Aorta (tissue), 5 donors: ENCODE data around the gene PTTG1. TPM values are rescaled to one million over a fixed set of nuclear protein-coding genes. Genes with fewer than 3 reads are reported as not detected.

ENCODE experiments used
- ATAC-seq: fragments of 200-7000 bp; cut with Tn5 transposase; one replicate; pipeline ENCODE4 v1.9.1; 2022; ENCODE audit warnings: moderate library complexity; ENCODE audit not compliant: low FRiP score
- DNase-seq, 2 donors: peaks; one replicate each; pipeline ENCODE4 v3.0.0-alpha.2; 2020
- H3K27ac ChIP-seq, 2 donors: one replicate each; pipeline ENCODE4 v1.5.1; 2013; ENCODE audit warnings: low read length in 2 of 2, mild to moderate bottlenecking in 2 of 2, moderate library complexity in 2 of 2, control low read depth in 1 of 2, inconsistent platforms in 1 of 2, low read depth in 1 of 2
- H3K27me3 ChIP-seq, 2 donors: one replicate each; pipeline ENCODE4 v1.6.1; 2013; ENCODE audit warnings: control low read depth in 1 of 2, low read length in 1 of 2, mild to moderate bottlenecking in 1 of 2, moderate library complexity in 1 of 2; ENCODE audit not compliant: insufficient read depth in 2 of 2, control insufficient read depth in 1 of 2
- H3K36me3 ChIP-seq, 2 donors: one replicate each; pipeline ENCODE4 v1.6.1; 2013; ENCODE audit warnings: control low read depth in 1 of 2, low read length in 1 of 2, mild to moderate bottlenecking in 1 of 2; ENCODE audit not compliant: insufficient read depth in 2 of 2, control insufficient read depth in 1 of 2
- H3K4me1 ChIP-seq, 2 donors: one replicate each; pipeline ENCODE4 v1.6.1; 2013; ENCODE audit warnings: low read length in 2 of 2, control low read depth in 1 of 2, mild to moderate bottlenecking in 1 of 2, moderate library complexity in 1 of 2; ENCODE audit not compliant: insufficient read depth in 2 of 2, control insufficient read depth in 1 of 2
- H3K4me3 ChIP-seq, 2 donors: one replicate each; pipeline ENCODE4 v1.5.1; 2013; ENCODE audit warnings: low read length in 2 of 2, control low read depth in 1 of 2, mild to moderate bottlenecking in 1 of 2
- H3K9me3 ChIP-seq: one replicate; pipeline ENCODE4 v1.6.1; 2013; ENCODE audit warnings: mild to moderate bottlenecking, low read length; ENCODE audit not compliant: control insufficient read depth
- whole genome bisulfite sequencing, 2 donors: extraction: QIAGEN DNeasy Blood & Tissue Kit; methylation state at CpG; one replicate each; pipeline ENCODE4 v1.1.7; 2013; 5-methylcytosine and 5-hydroxymethylcytosine counted together
- intact Hi-C, 2 donors: fragments of 100-400 bp; cut with DNase I; formaldehyde crosslinking; loops; one replicate each; pipeline versions ENCODE4 v1.14.2 to v1.15.0; 2022
- polyA plus RNA-seq, 2 donors: library from polyadenylated mRNA; stranded (reverse); fragments of 200-250 nt; gene quantifications; one replicate each; pipeline ENCODE4 v1.2.3, GENCODE V29; 2013
- total RNA-seq, 2 donors: library from RNA; stranded (reverse); fragmentation: NEBNext Ultra II Directional; extraction: Animal tissue kit (Norgen Biotek cat#: 25700); gene quantifications; one replicate each; pipeline ENCODE4 v1.2.1, GENCODE V29; 2021
- donor health status: healthy with polysubstance abuse.
- donor health status: Bipolar disorder and iron deficiency.
- donor health status: DM: no; HTN: no; CAD: no.
- donor health status: DM: no; HTN: no; CAD: no.
- donor health status: DM: yes; HTN: yes; CAD: no.

PTTG1 gene
- total and polyA plus RNA-seq, 4 donors: 3.0 to 18.7 (median 5.0) TPM

DNA sequence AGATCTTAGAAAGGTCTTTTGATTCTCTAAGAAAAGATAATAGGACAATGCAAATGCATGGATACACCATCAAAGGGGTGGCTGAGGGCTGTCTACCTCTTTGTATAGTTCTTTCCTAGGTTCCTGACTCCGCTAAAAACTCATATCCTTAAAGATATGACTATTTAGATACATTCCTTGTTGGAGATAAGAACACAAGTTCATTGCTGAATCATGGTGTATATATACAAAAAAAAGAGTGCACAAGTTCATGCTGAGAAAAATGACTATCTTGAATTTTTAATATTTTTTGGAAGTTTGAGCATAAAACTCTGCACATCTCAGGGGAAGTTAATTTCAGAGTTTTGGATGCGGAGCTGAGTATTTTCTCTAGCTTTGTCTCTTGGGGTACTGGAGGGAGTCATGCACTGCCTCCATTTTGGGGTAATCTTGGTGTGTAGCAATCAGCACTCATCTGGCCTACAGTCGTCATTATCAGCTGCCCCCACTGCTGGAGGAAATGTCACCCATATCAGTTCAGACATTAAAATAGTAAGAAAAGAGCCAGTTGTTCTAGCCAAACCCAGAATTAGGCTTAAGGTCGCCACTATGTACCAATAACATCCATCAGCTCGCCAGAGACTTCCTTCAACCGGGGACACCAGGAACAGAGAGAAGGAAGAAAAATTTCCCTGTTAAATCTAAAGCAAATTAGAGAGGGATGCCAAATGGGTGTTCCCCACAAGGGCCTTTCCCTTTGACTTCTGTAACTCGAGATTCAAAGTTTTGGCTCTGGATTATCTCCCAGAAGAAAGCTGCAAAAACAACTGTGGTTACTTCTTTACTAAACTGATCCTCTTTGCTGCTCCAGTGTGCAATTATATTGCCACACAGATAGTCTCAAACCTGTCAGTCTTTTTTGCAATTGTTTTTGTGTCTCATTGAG is 49.0 kb downstream of the PTTG1 start:
- intact Hi-C loops: no loop called here
- H3K27ac ChIP-seq: no peak overlapping the region
- ATAC-seq: peak; percentile 58
- no peak overlapping the region for H3K4me3 ChIP-seq
- H3K9me3 ChIP-seq: no peaks in the 10 kb centered on the region
- no peaks in the 10 kb centered on the region for H3K27me3 ChIP-seq
- DNase-seq: no peak
- peaks cover 3 to 4% of the 10 kb centered on the region in 2 donors for H3K4me1 ChIP-seq
- 29 to 46% methylated on average over 7 of the region's 7 CpGs for WGBS, 2 donors
- no peaks in the 10 kb centered on the region for H3K36me3 ChIP-seq

DNA sequence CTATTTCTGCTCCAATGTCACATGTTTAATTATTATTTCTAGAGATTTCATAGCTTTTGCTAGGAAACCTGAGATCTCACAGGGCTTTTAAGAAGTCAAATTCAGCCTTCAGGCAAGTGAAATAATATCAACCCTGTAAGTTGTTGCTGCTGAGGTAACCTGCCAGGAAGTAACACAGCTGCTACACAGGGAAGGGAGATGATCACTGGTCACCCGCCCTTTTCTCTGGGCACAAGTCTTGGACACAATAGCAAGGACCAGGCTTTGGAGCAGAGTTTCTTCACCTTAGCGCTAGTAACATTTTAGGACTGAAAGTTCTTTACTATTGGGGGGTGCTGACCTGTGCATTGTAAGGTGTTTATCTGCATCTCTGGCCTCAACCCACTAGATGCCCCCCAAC is 50.1 kb downstream of the PTTG1 start:
- H3K27ac ChIP-seq: no peak overlapping the region
- no peak for ATAC-seq
- no peak overlapping the region for H3K4me3 ChIP-seq
- no peaks in the 10 kb centered on the region for H3K9me3 ChIP-seq
- intact Hi-C loops: no loop called here
- 91 to 97% methylated on average over 2 of the region's 2 CpGs for WGBS, 2 donors
- DNase-seq: no peak
- H3K36me3 ChIP-seq: no peaks in the 10 kb centered on the region
- peaks cover 3 to 4% of the 10 kb centered on the region in 2 donors for H3K4me1 ChIP-seq
- H3K27me3 ChIP-seq: no peaks in the 10 kb centered on the region

DNA sequence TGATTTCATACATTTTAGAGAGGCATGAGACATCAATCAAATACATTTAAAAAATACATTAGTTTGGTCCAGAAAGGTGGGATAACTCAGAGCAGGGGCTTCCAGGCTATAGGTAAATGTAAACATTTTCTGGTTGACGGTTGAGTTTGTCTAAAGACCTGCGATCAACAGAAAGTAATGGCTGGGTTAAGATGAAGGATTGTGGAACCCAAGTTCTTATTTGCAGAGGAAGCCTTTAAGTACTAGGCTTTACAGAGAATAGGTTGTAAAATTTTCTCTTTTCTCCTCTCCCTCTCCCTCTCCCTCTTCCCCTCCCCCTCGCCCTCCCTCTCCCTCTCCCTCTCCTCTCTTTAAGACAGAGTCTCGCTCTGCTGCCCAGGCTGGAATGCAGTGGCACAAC is 50.8 kb downstream of the PTTG1 start:
- DNase-seq (no peak), ATAC-seq (no peak)
- no peaks in the 10 kb centered on the region for H3K36me3 ChIP-seq

DNA sequence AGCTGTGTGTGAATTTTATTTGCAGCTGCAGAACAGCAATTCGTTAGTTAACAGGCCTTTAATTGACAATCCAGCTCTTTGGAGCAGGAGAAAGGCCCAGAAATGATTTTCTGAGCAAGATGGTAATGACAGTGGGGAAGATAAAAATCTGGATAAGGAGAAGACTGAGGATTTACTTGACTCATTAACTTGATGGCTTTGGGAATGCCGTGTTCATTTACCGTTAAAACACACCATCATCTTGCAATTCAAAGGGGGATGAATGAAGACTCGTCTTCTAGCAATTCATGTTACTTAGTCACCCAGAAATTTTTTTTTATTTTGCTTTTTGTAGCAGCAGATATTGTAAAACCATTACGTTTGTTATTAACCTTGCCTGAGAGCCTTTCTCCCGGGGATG is 52.0 kb downstream of the PTTG1 start:
- no peaks in the 10 kb centered on the region for H3K27me3 ChIP-seq
- DNase-seq (no peak), ATAC-seq (no peak)
- H3K4me3 ChIP-seq: no peak overlapping the region
- intact Hi-C loops: no loop called here
- WGBS, 2 donors: 96 to 97% methylated on average over 6 of the region's 6 CpGs
- H3K4me1 ChIP-seq: peaks cover 0 to 4% of the 10 kb centered on the region in 2 donors
- no peak overlapping the region for H3K27ac ChIP-seq
- no peaks in the 10 kb centered on the region for H3K36me3 ChIP-seq
- H3K9me3 ChIP-seq: no peaks in the 10 kb centered on the region

More for the DNA sequence above, 50.8 kb downstream of the PTTG1 start:
- Histone ChIP-seq H3K4me1 (peaks cover 0 to 4% of the 10 kb centered on the region in 2 donors), H3K9me3 (no peaks in the 10 kb centered on the region), H3K27ac (no peak overlapping the region), H3K27me3 (no peaks in the 10 kb centered on the region), H3K4me3 (no peak overlapping the region)
- WGBS, 2 donors: 85 to 92% methylated on average over 4 of the region's 4 CpGs
- intact Hi-C loops: no loop called here

DNA sequence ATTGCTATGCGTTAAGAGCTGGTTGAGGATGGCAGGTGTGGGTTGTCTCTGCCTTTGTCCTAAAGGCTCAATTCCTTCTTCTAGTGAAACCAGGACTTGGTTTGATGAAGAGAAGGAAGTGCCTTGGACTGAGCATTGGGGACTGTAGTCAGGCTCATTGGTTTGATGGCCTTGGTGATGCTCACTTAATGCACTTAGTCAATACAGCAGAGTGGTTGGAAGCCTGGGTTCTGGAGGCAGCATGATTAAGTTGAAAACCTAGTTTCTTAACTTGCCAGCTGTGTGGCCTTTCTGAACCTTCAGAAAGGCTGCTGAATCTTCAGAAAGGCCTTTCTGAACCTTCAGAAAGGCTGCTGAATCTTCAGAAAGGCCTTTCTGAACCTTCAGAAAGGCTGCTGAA is 52.4 kb downstream of the PTTG1 start:
- Histone ChIP-seq H3K27me3 (no peaks in the 10 kb centered on the region), H3K9me3 (no peaks in the 10 kb centered on the region), H3K36me3 (no peaks in the 10 kb centered on the region), H3K27ac (no peak overlapping the region), H3K4me1 (peaks cover 0 to 4% of the 10 kb centered on the region in 2 donors), H3K4me3 (no peak overlapping the region)
- no peak for DNase-seq
- 98 to 100% methylated on average over 1 of the region's 1 CpG for WGBS, 2 donors
- intact Hi-C loops: no loop called here
- ATAC-seq: no peak

DNA sequence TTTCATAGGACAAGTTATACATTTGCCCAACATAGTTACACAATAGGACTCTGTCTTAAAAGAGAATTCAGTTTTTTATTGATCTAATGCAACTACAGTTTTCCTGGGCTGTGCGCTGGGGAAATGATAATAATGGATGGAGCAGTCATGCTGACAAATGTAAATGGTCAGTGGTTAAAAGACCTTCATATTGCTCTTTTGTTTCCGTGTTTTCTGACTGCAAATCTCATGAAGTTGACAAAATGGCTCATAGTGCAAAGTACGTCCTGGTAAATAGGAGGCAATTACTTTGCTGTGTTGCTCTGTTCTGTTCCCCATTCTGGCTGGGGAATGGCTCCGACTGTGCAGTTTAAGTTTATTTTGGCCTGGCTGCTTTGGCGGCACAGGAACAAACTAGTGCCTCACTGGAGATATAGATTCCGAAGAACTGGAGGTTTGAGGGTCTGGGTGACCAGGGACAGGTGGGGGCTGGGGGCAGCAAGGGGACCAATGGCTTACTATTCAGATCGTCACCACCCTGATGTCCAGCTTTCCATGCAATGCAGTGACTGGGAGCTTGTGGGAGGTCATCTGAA is 54.3 kb downstream of the PTTG1 start:
- no peak for ATAC-seq
- no peaks in the 10 kb centered on the region for H3K36me3 ChIP-seq
- H3K27ac ChIP-seq: no peak overlapping the region
- H3K4me1 ChIP-seq: peaks cover 0 to 1% of the 10 kb centered on the region in 2 donors
- no peak for DNase-seq
- no peaks in the 10 kb centered on the region for H3K9me3 ChIP-seq
- H3K27me3 ChIP-seq: no peaks in the 10 kb centered on the region
- intact Hi-C loops: no loop called here
- no peak overlapping the region for H3K4me3 ChIP-seq
- 50 to 54% methylated on average over 7 of the region's 7 CpGs for WGBS, 2 donors

DNA sequence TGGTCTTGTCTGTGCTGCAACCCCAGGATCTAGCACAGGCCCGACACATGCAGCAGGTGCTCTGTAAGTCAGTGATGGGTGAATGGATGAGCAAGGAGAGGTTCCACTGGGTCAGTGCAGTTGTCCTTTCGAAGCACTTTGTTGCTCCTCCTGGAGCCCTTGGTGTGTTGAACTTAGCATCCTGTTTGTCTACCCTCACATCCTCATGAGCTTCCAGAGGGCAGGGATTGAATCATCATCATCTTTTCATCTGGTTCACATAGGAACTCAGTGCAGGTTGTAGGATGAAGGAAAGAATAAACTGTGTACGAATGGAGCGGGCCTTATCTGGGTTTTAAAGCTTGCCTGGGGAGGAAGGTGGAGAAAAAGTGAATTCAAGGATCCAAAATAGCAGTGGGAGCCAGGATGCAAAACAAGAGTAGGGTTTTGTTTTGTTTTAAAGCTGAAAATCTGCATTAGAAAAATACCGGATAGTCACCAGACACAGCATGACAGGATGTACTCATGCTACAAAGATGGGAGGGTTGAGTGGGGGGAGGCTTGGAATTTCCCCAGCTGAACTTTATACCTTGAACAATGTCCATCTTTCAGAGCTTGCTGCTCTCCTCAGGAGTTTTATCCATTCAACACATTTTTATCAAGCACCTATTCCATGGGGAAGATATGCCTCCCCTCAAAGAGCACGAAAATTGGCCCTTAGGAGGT is 55.8 kb downstream of the PTTG1 start:
- ATAC-seq: no peak
- H3K4me1 ChIP-seq: no peaks in the 10 kb centered on the region
- H3K27ac ChIP-seq: no peak overlapping the region
- no peaks in the 10 kb centered on the region for H3K27me3 ChIP-seq
- intact Hi-C loops: no loop called here
- DNase-seq: no peak
- WGBS, 2 donors: 94 to 95% methylated on average over 6 of the region's 6 CpGs
- no peak overlapping the region for H3K4me3 ChIP-seq
- no peaks in the 10 kb centered on the region for H3K9me3 ChIP-seq
- no peaks in the 10 kb centered on the region for H3K36me3 ChIP-seq

DNA sequence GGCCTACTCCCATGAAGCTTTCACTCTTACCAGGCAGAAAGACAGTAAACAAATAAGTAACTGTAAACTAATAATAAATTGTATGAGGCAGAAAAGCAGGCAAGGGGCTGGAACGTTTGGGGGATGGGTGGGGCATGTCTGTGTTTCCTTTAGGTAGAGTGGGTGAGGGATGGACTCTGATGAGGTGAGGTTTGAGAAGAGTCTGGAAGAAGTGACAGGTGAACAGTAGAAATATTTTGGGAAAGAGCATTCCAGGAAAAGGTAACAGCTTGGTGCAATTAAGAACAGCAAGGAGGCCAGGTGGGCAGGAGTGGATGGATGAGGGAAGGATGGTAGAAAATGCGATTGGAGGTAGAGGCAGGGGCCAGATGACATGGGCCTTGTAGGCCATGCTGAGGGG is 56.5 kb downstream of the PTTG1 start:
- no peak overlapping the region for H3K27ac ChIP-seq
- no peak for ATAC-seq
- no peaks in the 10 kb centered on the region for H3K27me3 ChIP-seq
- 83 to 84% methylated on average over 2 of the region's 2 CpGs for WGBS, 2 donors
- no peaks in the 10 kb centered on the region for H3K9me3 ChIP-seq
- no peak overlapping the region for H3K4me3 ChIP-seq
- no peak for DNase-seq
- H3K4me1 ChIP-seq: no peaks in the 10 kb centered on the region
- H3K36me3 ChIP-seq: no peaks in the 10 kb centered on the region
- intact Hi-C loops: no loop called here
